WI38 (cell line): Measurements from ENCODE around the gene MUC5B.

ENCODE experiments used
- H3K4me3 ChIP-seq: 2 replicates; pipeline ENCODE4 v1.5.1; 2011; ENCODE audit warnings: low read depth, mild to moderate bottlenecking, control low read depth, low read length
- TF ChIP-seq, protein P1 (sequence below): IDR thresholded peaks from 2 replicates; pipeline ENCODE4 v1.5.1; 2012; ENCODE audit warnings: low read depth, mild to moderate bottlenecking, control low read depth, low read length

MUC5B gene

DNA sequence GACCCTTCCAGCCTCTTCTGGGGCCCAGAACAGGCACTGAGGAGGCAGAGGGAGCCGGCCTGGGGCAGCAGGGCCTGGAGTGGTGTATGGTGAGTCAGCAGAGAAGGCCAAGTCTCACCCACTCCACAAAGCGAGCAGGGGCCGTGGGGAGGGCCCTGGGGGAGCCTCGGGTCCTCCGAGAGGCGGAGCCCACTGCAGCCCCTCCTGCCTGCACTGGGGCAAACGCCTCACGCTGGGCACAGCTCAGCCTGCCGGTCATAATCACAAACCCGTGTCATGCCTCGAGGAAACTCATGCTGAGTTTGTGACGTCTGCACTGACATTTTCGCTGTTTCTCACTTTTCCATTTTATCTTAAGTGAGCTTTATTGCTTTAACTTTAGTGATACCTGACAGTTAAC is 48.1 kb downstream of the MUC5B start:
- TF ChIP-seq, protein P1, sequence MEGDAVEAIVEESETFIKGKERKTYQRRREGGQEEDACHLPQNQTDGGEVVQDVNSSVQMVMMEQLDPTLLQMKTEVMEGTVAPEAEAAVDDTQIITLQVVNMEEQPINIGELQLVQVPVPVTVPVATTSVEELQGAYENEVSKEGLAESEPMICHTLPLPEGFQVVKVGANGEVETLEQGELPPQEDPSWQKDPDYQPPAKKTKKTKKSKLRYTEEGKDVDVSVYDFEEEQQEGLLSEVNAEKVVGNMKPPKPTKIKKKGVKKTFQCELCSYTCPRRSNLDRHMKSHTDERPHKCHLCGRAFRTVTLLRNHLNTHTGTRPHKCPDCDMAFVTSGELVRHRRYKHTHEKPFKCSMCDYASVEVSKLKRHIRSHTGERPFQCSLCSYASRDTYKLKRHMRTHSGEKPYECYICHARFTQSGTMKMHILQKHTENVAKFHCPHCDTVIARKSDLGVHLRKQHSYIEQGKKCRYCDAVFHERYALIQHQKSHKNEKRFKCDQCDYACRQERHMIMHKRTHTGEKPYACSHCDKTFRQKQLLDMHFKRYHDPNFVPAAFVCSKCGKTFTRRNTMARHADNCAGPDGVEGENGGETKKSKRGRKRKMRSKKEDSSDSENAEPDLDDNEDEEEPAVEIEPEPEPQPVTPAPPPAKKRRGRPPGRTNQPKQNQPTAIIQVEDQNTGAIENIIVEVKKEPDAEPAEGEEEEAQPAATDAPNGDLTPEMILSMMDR: no peak
- H3K4me3 ChIP-seq: no peak overlapping the region

DNA sequence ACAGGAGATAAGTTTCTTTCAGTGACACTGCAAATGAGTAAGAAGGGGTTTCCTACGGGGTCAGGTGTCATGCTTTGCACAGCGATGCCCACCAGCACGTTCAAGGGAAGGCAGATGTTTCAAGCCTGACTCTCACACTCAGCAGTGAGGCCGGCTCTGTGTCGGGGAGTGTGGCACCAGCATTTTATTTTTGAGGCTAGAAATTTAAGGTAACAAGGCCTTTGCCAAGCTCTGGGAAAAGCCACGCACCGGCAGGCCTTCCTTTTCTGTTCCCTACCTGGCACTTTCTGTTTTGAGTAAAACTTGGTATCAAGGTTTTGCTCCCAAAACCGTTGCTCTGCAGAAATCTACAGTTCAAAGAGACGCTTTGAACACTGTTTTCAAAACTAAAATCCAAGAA is 48.5 kb downstream of the MUC5B start:
- TF ChIP-seq, protein P1: no peak
- no peak overlapping the region for H3K4me3 ChIP-seq

DNA sequence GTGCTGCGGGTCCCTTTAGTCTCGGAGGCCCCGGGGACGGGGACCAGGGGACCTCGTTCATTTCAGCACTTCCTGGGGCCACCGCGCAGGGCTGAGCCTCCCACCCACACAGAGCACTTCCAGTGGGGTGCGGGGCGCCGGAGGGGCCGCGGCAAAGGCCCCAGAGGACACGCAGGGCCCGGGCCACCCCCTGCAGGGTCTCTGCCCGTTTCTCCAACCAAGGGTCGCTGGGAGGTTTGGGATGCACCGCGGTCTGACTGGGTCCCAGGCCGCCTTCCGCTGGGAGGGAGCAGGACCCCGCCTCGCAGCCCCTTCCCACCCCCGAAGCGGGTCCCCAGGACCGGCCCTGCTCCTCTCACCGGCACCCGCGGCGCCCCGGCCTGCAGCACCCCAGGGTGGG is 49.1 kb downstream of the MUC5B start:
- no peak overlapping the region for H3K4me3 ChIP-seq
- TF ChIP-seq, protein P1: no peak

DNA sequence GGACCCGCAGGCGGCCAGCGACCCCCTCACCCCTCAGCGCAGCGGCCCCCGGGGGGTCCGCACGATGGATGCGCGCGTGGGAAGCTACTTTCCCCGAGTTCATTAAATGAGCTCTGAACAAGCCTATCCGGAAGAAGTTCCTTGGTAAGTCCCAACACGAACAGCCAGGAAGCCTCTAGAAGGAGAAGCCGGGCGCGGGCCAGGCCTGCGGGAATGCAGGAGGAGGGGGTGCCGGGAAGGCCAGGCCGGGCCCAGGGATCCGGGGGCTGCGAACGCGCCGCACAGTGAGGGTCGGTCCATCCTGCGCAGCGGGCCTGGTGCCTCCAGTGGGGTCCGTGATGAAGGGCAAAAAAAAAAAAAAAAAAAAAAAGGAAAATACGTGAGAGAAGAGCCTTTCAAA is 49.7 kb downstream of the MUC5B start:
- TF ChIP-seq, protein P1: no peak
- H3K4me3 ChIP-seq: no peak overlapping the region

GRCh38 chr11:1274501-1274900 is 51.6 kb downstream of the MUC5B start:
- TF ChIP-seq, protein P1: no peak
- H3K4me3 ChIP-seq: no peak overlapping the region

DNA sequence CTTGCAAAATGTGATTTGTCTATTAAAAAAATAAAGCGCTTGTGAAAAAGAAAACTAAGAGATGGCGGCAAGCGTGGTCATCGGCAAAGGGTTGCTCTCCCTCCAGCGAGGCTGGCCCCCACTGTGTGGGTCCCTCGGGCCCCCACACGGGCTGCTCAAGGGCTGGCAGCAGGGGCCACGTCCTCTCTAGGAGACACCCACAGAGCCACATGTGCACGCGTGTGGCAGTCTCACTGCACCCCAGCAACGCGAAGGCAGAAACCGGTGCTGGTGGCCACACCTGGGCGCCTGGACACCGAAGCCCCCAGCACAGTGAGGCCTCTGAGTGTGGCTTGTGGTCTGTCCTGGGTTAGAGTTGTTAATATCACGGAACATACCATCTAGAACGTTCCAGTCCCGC is 52.2 kb downstream of the MUC5B start:
- no peak overlapping the region for H3K4me3 ChIP-seq
- TF ChIP-seq, protein P1: no peak

- TF ChIP-seq, protein P1: no peak
- H3K4me3 ChIP-seq: no peak overlapping the region
Measured at GRCh38 chr11:1276041-1276790, 53.4 kb downstream of the MUC5B start.
